M059J (cell line): ENCODE measurements around the gene STRA8. TPM values are rescaled to one million over a fixed set of nuclear protein-coding genes. Genes with fewer than 3 reads are reported as not detected.
A peak's percentile ranks its signal among the peaks of the same experiment; 100 is the strongest.
"Not testable (repeated sequence)": the region's sequence is repeated elsewhere in the genome, so short reads cannot be mapped to it uniquely, and the experiment has no call there.

Experiments used
- DNase-seq: peaks from one replicate; pipeline ENCODE4 v3.0.0-alpha.2; 2012; ENCODE audit warnings: low read depth
- total RNA-seq: library from RNA; depleted of rRNA; stranded (reverse); fragments of >200 nt; shearing (Covaris generic); gene quantifications from 2 replicates; pipeline ENCODE4 v1.2.3, GENCODE V29; 2014

STRA8 gene
- total RNA-seq, 1 experiment from 2014 or later, result not detected

DNA sequence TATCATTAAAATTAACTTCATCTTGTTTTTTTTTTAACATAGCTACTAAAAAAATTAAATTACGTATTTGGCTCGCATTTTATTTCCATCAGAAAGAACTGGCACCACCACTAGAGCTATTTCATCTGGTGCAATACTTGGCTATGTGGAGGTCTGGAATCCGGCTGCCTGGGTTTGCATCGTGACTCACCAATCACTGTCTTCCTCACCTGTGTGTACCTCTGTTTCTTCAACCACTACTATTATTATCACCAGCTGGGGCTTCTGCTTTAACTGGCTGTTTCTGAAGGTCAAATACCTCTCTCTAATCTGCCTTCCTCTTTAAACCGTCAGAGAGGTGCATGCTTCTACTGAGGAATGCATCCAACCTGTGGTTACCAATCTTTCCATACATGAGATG is 28.8 kb upstream of the STRA8 start:
- peak; percentile 15 for DNase-seq

DNA sequence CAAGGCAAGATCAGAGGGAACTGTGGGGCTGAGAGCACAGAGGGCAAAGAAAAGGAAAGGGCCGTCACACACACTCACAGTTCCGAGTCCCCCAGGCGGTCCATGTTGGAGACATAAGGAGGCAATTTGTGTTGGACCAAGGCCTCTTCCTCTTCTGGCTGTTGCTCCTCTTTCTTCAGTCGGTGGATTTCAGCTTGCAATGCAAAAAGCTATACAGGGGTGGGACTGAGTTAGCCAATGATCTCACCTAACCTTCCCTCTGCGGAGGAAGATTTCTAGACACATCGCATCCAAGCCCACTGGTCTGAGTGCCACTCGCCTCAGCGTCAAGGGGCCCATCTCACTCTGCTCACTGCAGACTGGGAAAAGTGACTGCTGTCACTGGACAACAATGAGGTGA is 27.8 kb upstream of the STRA8 start:
- DNase-seq, result no peak

DNA sequence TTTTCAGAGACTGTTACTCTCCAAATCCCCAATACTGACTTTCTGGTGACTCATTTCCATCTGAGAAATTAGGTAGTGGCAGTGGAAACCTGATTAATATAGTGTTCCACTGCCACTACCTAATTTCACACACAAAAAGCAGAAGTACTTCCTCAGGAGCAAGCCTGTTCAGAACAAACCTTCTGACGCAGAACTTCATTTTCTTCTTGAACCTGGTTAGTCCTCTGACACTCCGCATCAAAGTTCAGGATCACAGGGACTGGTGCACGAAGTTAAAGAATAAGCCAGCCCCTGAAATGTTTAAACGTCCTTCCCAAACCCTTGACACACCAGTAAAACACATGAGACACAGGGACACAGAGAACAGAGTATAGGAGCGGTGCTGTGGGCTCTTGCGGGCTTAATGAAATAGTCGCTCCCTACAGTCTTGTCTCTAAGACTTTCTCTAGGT is 26.7 kb upstream of the STRA8 start:
- no peak for DNase-seq

DNA sequence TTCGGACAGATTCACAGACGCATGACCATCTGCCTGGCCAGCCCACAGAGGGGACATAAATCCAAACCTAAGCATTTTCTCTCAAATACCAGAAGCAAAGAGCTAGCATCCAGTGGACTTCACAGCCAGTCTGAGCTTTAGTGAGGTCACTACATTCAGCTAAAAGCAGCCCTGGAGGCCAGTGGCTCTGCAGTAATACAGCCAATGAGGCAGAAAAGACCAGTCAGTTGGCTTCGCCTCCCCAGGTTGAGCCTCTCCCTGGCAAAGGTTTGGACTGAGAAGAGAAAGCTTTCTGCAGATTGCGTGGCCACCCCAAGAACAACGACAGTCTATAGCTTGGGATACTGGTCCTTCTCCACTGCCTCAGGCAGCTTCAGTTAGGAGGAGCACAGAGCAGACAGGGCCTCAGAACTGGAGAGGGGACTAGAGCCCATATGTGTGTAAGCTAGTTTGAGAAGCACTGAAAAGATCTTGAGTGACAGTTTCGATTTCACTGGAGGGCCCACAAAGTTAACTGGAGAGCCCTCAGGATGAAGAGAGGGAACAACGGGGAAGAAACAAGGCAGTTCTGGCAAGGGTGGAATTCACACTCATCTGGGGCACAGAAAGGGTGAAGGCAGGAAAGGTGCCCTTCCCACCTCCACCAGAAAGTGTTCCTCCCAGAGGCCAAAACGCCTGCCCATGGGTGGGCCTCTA is 26.1 kb upstream of the STRA8 start:
- no peak for DNase-seq

DNA sequence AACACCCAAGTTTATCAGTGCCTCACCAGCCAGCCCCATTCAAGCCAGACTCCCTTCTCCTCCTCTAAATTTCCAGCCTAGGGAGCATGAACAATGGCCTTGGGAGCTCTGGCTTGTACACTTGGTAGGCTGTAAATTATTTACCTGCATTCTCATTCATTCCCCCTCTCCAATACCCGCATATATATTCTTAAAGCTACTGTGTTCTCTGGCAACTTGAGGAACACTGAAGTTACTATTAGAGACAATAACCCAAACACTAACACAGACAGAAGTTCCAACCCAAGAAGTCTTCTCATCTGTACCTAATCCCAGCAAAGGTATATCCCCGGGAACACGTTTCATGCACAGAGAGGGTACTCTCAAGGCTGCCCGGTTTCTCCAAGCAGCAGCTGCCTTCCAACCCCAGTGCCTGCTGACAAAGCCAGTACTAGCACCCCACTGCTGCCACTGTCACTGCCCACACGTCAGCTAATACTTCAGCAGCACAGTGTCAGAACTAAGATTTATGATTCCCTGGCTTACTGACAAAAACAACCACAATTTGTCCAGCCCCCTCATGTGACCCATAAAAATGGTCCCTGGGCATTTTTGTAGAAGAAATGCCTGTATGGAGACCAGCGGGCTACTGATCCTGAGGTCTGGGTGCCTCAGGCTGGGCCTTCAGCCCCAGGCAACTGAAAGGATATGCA is 25.4 kb upstream of the STRA8 start:
- DNase-seq, result peak; percentile 48

DNA sequence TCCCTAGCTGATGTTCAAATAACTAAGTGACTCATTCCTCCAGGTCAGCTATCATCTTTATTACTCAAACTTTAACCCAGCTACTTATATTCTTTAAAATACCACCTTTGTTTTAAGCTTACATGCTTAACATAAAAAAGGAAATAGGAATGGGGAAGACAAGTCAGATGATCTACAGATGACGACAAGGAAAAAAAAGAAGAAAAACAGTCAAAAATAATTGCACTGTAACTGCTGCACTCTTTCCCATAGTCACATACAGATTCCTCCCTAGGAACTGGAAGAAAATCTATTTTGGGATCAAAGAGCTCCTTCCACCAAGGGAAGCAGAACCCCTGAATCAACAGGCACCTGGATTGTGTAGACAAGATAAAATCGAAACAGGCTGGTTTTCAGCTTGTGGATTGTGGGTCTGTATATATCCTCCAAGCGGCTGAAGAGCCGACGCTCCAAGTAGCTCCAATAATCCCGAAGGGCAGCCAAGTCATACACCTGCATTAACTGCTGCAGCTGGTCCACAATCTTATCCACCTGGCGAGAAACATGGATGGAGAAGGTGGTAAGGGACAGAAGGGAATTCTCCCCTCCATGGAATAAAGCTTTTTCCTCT is 24.3 kb upstream of the STRA8 start:
- no peak for DNase-seq

DNA sequence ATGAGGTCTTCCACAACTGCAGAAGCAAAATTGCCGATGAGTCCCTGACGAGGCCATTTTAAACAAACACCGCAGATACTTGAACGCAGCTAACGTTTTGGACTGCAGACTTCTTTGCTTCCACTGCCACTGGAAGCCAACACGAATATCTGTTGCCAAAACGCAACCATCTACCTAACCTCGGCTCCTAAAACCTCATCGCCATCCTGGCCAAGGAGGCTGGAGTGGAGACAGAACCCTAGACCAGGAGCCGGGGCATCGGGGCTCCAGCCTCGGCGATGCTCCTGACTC is 22.8 kb upstream of the STRA8 start:
- DNase-seq, result peak; percentile 44

DNA sequence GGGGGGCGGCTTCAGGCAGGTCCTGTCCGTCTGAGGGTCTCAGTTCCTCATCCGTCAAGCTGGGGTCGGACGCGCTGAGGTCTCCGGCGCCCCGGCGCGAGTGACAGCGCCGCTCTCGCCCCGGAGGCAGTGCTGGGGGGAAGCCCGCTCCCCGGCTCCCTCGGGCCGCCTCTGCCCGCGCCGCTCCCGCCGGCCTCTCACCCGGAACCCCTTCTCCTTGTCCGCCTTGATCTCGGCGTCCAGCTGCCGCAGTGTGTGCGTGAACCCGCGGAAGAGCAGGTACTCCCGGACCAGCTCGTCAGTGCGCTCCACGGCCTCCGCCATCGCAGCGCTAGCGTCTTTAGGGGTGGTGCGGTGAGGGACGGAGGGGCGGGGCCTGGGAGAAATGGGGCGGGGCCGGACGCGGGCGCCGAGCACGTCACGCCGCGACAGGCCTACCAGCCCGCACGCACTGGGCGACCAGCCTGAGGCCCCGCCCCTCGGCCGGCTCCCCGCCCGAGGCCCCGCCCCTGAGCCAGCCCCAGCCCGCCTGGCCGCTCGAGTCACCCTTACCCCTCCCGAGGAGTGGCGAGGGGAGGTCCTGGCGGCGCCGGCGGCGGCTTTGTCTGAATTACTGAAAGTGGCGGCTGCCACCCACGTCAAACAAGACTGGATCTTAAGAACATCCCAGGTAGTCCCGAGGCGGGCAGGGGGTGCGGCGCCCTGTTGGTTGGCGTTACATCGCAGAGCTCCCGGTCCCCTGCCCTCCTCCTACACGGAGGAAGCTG is 22.3 kb upstream of the STRA8 start, which contains the start of gene WDR91:
TSS of gene WDR91 (minus strand) at position 348 of the 767 bp plus-strand sequence. CDS start at position 324, 24 bp downstream.
- DNase-seq, result peak; percentile 91

DNA sequence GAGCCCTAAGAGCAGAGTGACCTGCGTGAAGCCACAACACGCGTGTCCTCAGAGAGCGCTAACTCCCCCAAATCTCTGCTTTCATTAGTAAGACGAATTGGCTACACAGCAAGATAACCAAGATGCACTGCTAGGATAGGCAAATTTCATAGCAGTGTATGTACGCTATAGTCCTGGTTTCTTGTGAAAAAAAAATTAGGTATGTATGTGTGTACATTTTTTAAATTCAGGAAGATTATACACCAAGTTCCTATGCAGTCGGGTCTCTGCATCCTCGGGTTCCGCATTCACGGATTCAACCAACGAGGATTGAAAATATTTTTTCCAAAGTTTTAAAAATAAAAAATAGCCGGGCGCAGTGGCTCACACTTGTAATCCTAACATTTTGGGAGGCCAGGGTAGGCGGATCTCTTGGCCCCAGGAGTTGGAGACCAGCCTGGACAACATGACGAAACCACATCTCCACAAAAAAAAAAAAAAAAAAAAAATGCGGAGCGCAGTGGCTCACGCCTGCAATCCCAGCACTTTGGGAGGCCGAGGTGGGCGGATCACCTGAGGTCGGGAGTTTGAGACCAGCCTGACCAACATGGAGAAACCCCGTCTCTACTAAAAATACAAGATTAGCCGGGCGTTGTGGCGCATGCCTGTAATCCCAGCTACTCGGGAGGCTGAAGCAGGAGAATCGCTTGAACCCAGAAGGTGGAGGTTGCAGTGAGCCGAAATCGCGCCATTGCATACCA is 21.5 kb upstream of the STRA8 start:
- peak; percentile 59 for DNase-seq

DNA sequence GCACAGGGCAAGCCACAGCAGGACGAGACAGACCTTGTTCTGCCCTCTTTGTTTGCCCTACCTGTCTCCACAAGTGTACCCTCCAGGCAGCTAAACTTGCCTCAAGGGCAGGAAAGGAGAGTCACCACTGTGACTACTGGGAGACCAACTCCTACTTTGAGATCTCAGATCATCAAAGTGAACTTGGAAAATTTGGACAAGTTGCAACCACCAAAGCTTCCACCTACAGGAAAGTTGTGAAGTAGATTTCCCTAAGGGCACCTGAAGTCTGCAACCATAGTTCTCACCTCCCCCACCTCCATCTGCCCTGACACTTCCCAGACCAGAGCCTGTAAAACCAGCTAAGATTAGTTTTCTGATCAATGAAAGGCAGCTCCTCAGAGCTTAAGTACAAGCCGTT is 19.8 kb upstream of the STRA8 start:
- DNase-seq, result no peak

DNA sequence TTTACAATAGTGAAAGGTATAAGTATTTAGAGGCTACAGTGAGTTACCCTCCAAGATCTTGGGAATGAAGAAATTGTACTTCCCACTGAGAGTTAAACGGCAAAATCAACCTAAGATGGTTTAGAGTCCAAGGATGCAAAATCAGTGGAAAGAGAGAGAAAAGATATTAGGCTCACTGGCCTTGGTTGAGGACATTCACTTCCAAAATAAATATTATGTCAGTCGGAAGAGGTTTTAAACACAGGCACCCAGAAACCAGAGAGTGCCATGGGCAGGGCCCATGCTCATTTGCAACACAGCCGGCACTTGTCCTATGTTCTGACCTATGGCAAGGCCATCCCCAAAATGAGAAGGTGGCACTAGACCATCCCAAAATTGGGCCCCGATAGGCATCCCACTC is 18.5 kb upstream of the STRA8 start:
- DNase-seq, result no peak

DNA sequence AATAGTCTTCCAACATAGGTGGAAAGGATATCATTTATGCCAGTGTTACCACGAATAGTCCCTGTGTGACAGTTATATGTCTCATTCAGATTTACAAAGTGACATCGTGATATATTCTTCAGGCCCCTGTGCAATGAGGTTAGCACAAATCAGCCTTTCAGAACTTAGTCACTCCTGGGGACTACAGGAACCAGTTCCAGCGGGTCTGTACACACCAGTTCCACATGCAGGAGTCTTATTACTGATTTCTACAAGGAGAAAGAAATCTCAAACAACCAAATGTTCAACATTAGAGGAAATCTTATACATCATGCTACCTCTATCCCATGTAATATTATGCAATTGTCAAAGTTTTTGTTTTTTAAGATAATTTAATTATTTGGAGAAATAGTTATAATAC is 17.9 kb upstream of the STRA8 start:
- no peak for DNase-seq

DNA sequence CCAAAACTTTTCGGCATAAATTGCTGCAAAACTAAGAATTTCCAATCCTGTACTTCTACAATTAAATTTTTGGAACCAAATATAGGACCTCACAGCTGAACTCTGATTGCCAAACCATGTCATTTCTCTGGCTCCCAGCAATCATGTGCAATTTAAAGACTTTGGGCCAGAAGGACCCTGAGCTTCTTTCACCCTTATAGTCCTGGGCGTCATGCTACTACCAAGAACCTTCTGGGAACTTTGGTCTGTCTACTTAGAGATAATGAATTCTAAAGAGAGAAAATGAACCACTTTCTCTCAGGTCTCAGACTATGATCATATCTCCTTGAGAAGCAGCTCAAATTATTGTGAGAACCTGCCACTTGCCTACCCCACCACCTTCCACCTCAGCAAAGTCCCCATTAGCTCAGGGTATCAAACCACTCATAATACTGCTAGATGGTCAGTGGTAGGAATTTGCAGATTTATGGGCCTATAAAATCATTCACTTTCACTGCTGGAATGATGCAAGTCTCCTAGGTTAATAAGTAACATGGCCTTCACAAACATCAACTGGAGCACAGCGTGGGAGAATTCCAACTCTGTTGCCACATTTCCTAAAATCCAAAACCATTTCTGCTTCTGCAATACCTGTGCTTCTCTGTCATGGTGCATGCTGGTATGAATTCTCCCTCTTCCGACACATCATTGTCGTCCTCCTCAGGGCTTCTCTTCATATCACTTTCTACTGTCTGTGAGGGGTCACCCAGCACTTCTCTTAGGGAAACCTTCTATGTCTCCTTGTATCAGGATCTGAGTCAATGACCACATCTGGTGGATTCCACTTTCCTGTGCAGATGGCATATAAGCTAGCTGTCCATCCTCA is 15.8 kb upstream of the STRA8 start:
- no peak for DNase-seq

DNA sequence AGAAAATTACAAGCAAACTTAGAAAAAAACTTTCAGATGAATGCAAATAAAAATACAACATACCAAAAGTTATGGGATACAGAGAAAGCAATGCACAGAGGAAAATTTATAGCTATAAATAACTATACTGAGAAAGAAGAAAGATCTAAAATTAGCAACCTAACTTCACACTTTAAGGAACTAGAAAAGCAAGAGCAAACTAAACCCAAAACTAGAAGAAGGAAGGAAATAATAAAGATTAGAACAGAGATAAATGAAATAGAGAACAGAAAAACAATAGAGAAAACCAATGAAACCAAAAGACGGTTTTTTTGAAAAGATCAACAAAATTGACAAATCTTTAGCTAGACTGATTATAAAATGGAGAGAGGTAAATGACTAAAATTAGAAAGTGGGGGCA is 9.6 kb upstream of the STRA8 start:
- DNase-seq, result no peak

DNA sequence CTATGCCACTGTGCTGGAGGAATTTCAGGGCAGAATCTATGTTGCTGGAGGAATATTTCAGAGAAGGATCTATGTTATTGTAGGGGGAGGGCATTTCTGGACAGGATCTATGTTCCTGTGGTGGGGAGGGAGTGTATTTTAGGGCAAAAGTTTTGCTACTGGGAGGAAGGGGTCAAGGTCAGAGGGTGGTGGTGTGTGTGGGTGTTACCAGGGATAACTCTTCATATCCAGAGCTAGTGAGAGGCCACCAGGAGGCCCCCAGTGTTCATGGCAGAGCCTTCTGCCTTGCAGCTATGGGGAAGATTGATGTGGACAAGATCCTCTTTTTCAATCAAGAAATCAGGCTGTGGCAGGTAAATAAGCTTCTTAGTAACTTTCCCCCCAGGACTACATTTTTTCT is 2.0 kb upstream of the STRA8 start:
- DNase-seq, result no peak

DNA sequence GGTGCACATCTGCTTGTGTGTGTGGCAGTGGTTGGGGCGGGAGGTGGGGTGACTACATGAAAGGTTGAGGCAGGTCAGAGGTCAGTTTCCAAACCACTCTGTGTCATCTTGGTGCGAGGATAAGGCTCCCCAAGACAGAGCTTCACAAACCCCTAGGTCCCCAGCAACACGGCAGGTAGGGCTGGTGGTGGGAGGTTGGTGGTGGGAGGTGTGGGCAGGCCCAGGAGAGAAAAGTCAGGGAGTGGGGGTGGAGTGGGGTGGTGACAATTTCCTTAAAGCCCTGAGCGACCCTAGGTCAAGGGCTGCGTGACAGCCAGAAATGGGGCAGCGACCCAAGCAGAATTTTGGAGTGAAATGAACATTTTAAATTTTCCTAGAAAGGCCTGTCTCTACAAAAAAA is 1.6 kb upstream of the STRA8 start:
- no peak for DNase-seq

DNA sequence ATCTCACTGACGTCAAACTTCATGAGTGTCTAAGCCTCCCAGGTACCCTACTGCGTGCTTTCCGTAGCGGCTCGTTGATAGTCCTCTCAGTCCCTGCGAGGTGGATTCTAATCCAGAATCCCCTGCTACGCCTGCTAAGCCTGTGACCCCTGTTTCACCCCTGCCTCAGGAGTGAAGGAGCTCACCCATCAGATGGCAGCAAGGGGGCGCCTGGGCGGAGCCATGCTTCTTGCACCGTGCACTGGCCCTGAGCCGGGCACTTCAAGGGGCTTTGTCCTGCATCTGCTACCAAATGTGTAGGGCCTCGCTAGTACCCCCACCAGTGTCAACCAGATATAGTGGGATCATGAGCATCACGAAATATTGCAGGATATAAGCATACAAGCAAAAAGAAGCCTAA is 918 bp upstream of the STRA8 start:
- no peak for DNase-seq

DNA sequence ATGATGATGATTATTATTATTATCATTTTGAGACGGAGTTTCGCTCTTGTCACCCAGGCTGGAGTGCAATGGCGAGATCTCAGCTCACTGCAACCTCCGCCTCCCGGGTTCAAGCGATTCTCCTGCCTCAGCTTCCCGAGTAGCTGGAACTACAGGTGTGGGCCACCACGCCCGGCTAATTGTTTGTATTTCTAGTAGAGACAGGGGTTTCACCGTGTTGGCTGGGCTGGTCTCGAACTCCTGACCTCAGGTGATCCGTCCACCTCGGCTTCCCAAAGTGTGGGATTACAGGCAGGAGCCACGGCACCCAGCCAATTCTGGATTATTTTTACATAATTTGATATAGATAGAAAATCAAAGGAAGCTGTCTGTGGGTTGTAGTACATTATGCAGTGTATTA is 457 bp downstream of the STRA8 start:
- DNase-seq, result not testable (repeated sequence)

DNA sequence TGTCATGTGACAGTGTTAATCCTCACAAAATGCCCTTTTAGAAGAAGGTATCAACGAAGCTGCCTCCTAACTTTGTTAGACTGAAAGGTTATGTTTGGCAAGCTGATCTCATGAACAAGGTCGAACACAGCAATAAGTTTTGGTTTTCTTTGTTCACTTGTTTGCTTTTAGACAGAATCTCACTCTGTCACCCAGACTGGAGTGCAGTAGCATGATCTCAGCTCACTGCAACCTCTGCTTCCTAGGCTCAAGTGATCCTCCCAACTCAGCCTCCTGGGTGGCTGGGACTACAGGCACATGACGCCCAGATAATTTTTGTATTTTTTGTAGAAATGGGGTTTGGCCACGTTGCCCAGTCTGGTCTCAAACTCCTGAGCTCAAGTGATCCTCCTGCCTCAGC is 1.1 kb downstream of the STRA8 start:
- DNase-seq, result no peak

DNA sequence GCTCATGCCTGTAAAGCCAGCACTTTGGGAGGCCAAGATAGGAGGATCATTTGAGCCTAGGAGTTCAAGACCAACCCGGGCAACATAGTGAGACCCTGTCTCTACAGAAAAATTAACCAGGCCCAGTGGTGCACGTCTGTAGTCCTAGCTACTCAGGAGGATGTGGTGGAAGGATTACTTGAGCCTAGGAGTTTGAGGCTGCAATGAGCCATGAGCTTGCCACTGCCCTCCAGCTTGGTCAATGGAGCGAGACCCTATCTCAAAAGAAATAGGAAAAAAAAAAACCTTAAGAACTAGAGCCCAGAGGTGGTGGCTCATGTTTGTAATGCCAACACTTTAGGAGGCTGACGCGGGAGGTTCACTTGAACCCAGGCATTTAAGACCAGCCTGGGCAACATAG is 2.2 kb downstream of the STRA8 start:
- no peak for DNase-seq

DNA sequence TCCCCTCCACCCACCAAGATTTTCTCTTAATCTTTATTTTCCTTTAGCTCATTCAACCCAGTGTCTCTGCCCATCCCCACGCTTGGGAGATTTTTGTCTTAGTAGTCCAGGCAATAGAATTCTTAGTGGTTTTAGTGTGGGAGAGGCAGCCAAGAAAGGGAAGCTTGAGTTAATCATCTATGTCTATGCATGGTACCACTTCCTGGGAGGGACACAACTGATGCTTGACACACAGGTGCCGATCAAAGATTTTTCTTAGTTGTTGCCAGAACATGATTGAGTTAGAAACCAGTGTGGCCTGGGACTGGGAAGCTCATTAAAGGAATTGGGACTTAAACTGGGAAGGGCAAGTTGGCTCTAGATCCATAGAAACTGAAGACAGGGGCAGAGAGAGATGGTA is 3.1 kb downstream of the STRA8 start:
- DNase-seq, result no peak
